ENCODE results near the gene TOP3B. TPM values are rescaled to one million over a fixed set of nuclear protein-coding genes. Genes with fewer than 3 reads are reported as not detected.
A peak's percentile ranks its signal among the peaks of the same experiment; 100 is the strongest.

TOP3B gene
- total and polyA plus RNA-seq, 10 of the 15 experiments (the other 5 are each of a cell fraction or from before 2014, with no cell fraction given): 0.60 to 47.3 (median 33.7) TPM

- 0 out of 2 replicates have a peak, but pooled peaks have one; percentile 36 for TF ChIP-seq TCF3 (IDR thresholded peaks at IDR 0.05; ENCODE audit: borderline replicate concordance, insufficient read depth, low read depth, low read length)
- TF ChIP-seq RBBP5 (conservative IDR thresholded peaks at IDR 0.05): no peak
- no peak for TF ChIP-seq YBX1 (IDR thresholded peaks at IDR 0.05)
- no peak for TF ChIP-seq WRNIP1 (IDR thresholded peaks at IDR 0.05; ENCODE audit: borderline replicate concordance, low read depth, low read length)
- TF ChIP-seq SMAD5 (IDR thresholded peaks at IDR 0.05; ENCODE audit: low read depth): peak; percentile 96
- TF ChIP-seq NR2C2 (IDR thresholded peaks at IDR 0.05; ENCODE audit: borderline replicate concordance, control insufficient read depth, insufficient read length, low read depth): no peak
- TF ChIP-seq MYC (IDR thresholded peaks at IDR 0.05; ENCODE audit: insufficient read depth, insufficient read length, insufficient replicate concordance, low read length, severe bottlenecking): no peak
- no peak for TF ChIP-seq SUZ12 (IDR thresholded peaks at IDR 0.05; ENCODE audit: unreplicated experiment)
- TF ChIP-seq ATF2 (IDR thresholded peaks at IDR 0.05; ENCODE audit: low read length): no peak
- TF ChIP-seq EP300 (IDR thresholded peaks at IDR 0.05; ENCODE audit: borderline replicate concordance in 1 of 2, control insufficient read depth in 1 of 2, low read depth in 2 of 2, low read length in 2 of 2): 0 out of 4 replicates have a peak, but pooled peaks of 1 of the 2 experiments have one; percentile 48
- TF ChIP-seq TAF1 (IDR thresholded peaks at IDR 0.05; ENCODE audit: borderline replicate concordance, low read depth, low read length): peak; percentile 6; the same call in 1 of the 2 replicates
- no peak for TF ChIP-seq TBL1XR1 (IDR thresholded peaks at IDR 0.05; ENCODE audit: low read depth, low read length)
- TF ChIP-seq KAT2A (conservative IDR thresholded peaks at IDR 0.05; ENCODE audit: control insufficient read depth, low read depth, low read length): no peak
- no peak for TF ChIP-seq EGR1 (IDR thresholded peaks at IDR 0.05; ENCODE audit: borderline replicate concordance in 1 of 2, low read depth in 2 of 2, low read length in 2 of 2)
- no peak for TF ChIP-seq RB1 (IDR thresholded peaks at IDR 0.05; ENCODE audit: borderline replicate concordance)
- TF ChIP-seq BCL11A (IDR thresholded peaks at IDR 0.05; ENCODE audit: low read depth, low read length): peak; percentile 54; the same call in 1 of the 2 replicates
- no peak for TF ChIP-seq CUX1 (IDR thresholded peaks at IDR 0.05; ENCODE audit: insufficient replicate concordance, low read depth, low read length)
- TF ChIP-seq JUNB (IDR thresholded peaks at IDR 0.05): peak; percentile 24; the same call in 1 of the 2 replicates
- peak; percentile 63 for TF ChIP-seq IKZF1 (conservative IDR thresholded peaks at IDR 0.05)
- TF ChIP-seq PKNOX1 (IDR thresholded peaks at IDR 0.05): 0 out of 2 replicates have a peak, but pooled peaks have one; percentile 4
- no peak for TF ChIP-seq SUPT20H (IDR thresholded peaks at IDR 0.05; ENCODE audit: borderline replicate concordance, control insufficient read depth, low read depth, low read length)
Observed at GRCh38 chr22:22026157-22026831, 43.7 kb upstream of the TOP3B start (continued).
